Measurements from ENCODE around the gene TTLL9.

TTLL9 gene

GRCh38 chr20:31858760-31859083 is 11.7 kb upstream of the TTLL9 start:
- no peak for DNase-seq

- no peak for DNase-seq
Observed at GRCh38 chr20:31859266-31859997, 11.0 kb upstream of the TTLL9 start.

GRCh38 chr20:31859998-31860380 is 10.4 kb upstream of the TTLL9 start:
- no peak for DNase-seq

GRCh38 chr20:31860390-31861134 is 9.9 kb upstream of the TTLL9 start:
- DNase-seq, result peak in 1 of 2 experiments; percentile 13

- DNase-seq, result no peak
Observed at GRCh38 chr20:31861135-31861384, 9.4 kb upstream of the TTLL9 start.

GRCh38 chr20:31861385-31862156 is 8.9 kb upstream of the TTLL9 start:
- peak; percentile 55 to 78 for DNase-seq

GRCh38 chr20:31862157-31862470 is 8.3 kb upstream of the TTLL9 start:
- DNase-seq, result no peak

- no peak for DNase-seq
Observed at GRCh38 chr20:31862506-31862905, 7.9 kb upstream of the TTLL9 start.

GRCh38 chr20:31863296-31864085 is 6.9 kb upstream of the TTLL9 start:
- no peak for DNase-seq

- DNase-seq, result no peak
Observed at GRCh38 chr20:31864521-31865400, 5.7 kb upstream of the TTLL9 start.

- no peak for DNase-seq
Observed at GRCh38 chr20:31866221-31866620, 4.2 kb upstream of the TTLL9 start.

GRCh38 chr20:31868853-31869672 is 1.4 kb upstream of the TTLL9 start:
- DNase-seq, result no peak

- no peak for DNase-seq
Observed at GRCh38 chr20:31869673-31869941, 827 bp upstream of the TTLL9 start.

- no peak for DNase-seq
Observed at GRCh38 chr20:31870726-31871617, 538 bp downstream of the TTLL9 start.

- no peak for DNase-seq
Observed at GRCh38 chr20:31871618-31871954, 1.2 kb downstream of the TTLL9 start.

- DNase-seq, result no peak
Observed at GRCh38 chr20:31872406-31872805, 2.0 kb downstream of the TTLL9 start.

- no peak for DNase-seq
Observed at GRCh38 chr20:31875671-31876070, 5.2 kb downstream of the TTLL9 start.

GRCh38 chr20:31877684-31878083 is 7.2 kb downstream of the TTLL9 start:
- no peak for DNase-seq

- peak; percentile 94 to 96 for DNase-seq
Observed at GRCh38 chr20:31879143-31879987, 8.9 kb downstream of the TTLL9 start.

- DNase-seq, result no peak
Observed at GRCh38 chr20:31881945-31882344, 11.5 kb downstream of the TTLL9 start.
